H1 (cell line): ENCODE results near the gene CERT1.

Experiments used
- CTCF ChIP-seq, 3 experiments: IDR thresholded peaks; 1 replicate in 2 of 3; 2 replicates in 1 of 3; pipeline versions ENCODE4 v1.5.1 to v1.6.1; 2011; ENCODE audit warnings: low read length in 3 of 3, mild to moderate bottlenecking in 3 of 3, inconsistent platforms in 2 of 3, low read depth in 1 of 3, moderate library complexity in 1 of 3; ENCODE audit not compliant: insufficient read depth in 1 of 3; ENCODE audit errors: control extremely low read depth in 1 of 3
- RAD21 ChIP-seq, 2 experiments: IDR thresholded peaks in 1 of 2; conservative IDR thresholded peaks in 1 of 2; 2 replicates each; pipeline ENCODE4 v1.6.1; 2011; ENCODE audit warnings: low read depth in 2 of 2, low read length in 2 of 2, improper control_type of control experiment in 1 of 2, inconsistent platforms in 1 of 2, mild to moderate bottlenecking in 1 of 2, moderate library complexity in 1 of 2
- TCF12 ChIP-seq: IDR thresholded peaks from 2 replicates; pipeline ENCODE4 v1.6.1; 2011; ENCODE audit warnings: low read depth, mild to moderate bottlenecking, low read length

- TF ChIP-seq TCF12 (no peak), RAD21 (IDR thresholded peaks at IDR 0.05 in 1 of 2, conservative IDR thresholded peaks at IDR 0.05 in 1 of 2; ENCODE audit: low read depth in 2 of 2, low read length in 2 of 2) (no peak), CTCF (IDR thresholded peaks at IDR 0.05; ENCODE audit: control extremely low read depth in 1 of 3, insufficient read depth in 1 of 3, low read depth in 1 of 3, low read length in 3 of 3) (no peak)
Observed at GRCh38 chr5:75414241-75414640, 97.2 kb downstream of the CERT1 start.
